NCI-H187 (cell line): ENCODE measurements around the gene SHOX.
"Not testable (repeated sequence)": the region's sequence is repeated elsewhere in the genome, so short reads cannot be mapped to it uniquely, and the experiment has no call there.

ENCODE experiments used
- DNase-seq, 2 experiments: peaks; one replicate each; lab custom pipeline; 2025; lab: John Stamatoyannopoulos, UW

Gene SHOX

DNA sequence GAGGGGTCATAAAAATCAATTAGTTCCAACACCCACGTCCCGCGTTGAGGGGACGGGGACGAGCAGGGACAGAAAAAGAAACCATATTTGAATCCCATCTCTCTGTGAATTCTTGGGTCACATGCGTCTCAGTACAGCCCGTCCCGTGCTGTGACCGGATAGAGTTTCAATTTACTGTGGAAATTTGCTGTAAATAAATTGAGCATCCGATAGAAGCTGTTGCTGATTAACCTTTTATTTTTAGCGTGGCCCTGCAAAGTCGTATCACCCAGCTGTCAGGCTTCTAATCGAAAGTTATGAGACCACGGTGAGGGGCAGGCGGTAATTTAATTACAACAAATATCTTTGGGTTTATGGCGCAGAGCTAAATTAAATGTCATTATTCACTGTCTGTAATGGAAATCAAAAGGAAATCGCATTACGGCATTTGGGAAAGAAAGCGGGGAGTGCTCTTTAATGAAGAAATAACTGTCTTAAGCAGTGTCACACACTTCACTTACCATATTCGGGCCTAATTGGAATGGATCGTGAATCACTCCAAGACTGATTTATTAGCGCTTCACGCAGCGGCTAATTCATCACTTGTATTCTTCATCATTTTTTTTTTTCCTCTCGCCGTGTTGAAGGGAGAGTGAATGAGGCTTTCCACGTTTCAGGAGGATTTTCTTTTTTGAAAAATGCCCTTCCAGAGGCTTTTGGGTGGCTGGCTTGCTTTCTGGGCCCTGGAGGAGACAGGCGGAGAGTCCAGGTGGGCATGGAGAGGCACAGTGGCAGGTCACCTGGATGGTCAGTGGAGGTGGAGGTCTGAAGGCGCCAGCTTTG, 7.3 kb downstream of the SHOX start:
- DNase-seq = no peak

DNA sequence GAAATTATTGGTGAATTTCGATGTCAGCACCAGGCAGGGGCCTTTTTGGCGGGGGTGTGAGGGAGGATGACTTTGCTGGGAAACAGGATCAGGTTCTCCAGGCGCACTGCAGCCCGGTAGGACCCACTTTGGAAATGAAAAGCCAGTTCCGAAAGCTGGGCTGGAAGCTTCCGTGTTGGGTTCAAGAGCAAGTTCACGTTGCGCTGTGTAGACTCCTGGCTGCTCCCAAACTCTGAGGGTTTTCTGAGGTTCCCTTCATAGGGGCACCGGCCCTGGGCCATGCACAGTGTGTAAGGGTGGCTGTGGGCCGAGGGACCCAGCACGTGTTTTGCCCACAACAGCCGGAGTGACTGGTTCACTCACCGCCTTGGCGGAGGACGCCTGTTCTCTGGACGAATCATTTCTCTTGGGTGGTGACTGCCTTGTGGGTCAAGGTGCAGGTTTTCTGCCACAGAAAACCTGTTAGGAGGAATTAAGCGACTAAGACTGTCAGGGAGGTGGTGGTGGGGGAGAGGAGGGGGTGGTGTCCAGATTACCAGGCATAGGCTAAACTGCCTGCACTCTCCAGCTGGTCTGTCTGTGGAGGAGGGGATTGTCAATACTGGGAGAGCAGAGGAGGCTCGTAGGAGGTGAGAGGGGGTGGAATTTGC, 8.0 kb downstream of the SHOX start:
- no peak for DNase-seq

DNA sequence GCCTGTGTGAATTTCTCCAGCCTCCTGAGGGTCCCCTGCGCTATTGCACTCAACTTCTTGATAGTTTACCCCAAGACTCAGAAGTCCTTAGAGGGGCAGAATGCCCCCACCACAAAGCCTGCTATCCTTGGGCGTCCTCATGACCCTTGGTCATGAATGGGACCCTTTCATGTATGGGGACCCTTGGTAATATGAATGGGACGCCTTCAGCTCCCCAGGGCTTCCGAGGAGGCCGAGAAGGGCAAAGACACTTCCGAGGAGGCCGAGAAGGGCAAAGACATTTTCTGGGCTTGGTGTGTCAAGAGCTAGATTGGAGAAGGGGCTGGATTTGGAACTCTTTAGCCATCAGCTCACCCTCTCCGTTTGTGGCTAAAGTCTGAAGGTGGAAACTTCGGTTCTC, 8.6 kb downstream of the SHOX start:
- no peak for DNase-seq

DNA sequence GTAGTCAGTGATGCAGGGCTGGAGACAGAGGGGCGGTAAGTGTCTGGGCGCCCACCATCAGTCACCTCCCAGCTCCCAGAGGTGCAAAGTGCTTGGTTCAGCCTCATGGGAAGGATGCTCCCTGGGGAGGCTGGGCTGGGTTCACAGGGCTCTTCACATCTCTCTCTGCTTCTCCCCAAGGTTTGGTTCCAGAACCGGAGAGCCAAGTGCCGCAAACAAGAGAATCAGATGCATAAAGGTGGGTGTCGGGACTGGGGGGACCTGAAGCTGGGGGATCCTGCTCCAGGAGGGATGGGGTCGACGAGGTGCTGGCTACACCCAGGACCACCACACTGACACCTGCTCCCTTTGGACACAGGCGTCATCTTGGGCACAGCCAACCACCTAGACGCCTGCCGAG, 10.1 kb downstream of the SHOX start:
- DNase-seq = no peak

DNA sequence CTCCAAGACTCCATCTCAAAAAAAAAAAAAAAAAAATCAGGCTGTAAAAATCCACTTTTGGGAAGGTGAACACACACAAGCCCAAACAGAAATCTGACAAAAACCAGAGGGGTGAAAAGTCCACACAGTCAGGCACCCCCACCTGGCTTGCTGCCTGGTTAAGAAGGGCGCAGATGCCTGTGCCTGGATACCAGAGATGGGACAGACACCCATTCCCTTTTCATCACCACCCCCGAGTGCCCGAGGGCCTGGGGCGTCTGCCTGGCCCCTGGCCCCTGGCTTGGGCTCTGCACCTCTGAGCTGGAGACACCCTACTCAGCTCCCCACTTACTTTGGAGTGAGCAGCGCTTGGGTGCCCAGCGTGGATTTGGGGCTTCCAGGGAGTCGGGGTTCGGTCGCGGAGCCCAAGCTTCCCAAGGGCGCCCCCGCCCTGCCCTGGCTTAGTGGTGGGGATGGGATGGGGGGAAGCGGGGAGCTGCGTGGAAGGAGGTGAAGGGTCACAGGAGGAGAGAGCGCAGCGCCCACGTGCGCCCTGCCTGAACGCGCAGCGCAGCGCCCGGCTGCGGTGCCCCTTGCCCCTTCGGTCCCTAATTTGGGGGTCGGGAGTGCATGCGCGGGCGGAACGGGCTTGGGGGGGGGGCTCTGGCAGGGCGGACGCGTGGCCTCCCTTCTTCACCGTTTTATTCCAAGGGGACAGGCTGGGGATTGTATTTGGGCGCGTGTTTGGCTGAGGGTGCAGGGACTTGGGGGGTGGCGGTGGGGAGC, 11.3 kb downstream of the SHOX start:
- no peak for DNase-seq

DNA sequence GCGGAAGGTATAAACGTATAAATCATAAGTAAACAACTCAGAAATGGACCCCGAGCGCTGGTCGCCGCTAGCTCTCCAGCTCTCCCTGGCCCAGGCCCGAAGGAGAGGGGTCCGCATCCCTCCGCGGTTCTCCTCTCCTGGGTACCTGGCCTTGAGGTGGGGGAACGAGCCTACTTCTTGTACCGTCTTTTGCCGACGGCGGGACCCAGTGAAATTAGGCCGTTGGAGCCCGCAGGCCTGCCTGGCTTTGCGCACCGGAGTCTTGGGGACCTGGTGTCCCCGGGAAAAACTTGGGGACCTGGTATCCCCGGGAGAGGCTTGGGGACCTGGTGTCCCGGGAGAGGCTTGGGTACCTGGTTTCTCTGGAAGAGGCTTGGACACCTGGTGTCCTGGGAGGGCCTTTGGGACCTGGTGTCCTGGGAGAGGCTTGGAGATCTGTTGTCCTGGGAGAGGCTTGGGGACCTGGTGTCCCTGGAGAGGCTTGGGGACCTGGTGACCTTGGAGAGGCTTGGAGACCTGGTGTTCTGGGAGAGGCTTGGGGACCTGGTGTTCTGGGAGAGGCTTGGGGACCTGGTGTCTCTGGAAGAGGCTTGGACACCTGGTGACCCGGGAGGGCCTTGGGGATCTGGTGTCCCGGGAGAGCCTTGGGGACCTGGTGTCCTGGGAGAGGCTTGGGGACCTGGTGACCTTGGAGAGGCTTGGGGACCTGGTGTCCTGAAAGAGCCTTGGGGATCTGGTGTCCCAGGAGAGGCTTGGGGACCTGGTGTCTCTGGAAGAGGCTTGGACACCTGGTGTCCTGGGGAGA, 12.0 kb downstream of the SHOX start:
- DNase-seq = no peak

DNA sequence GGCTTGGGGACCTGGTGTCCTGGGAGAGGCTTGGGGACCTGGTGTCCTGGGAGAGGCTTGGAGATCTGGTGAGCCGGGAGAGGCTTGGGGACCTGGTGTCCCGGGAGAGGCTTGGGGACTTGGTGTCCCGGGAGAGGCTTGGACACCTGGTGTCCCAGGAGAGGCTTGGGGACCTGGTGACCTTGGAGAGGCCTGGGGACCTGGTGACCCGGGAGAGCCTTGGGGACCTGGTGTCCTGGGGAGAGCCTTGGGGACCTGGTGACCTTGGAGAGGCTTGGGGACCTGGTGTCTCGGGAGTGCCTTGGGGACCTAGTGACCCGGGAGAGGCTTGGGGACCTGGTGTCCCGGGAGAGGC, 12.6 kb downstream of the SHOX start:
- no peak for DNase-seq

DNA sequence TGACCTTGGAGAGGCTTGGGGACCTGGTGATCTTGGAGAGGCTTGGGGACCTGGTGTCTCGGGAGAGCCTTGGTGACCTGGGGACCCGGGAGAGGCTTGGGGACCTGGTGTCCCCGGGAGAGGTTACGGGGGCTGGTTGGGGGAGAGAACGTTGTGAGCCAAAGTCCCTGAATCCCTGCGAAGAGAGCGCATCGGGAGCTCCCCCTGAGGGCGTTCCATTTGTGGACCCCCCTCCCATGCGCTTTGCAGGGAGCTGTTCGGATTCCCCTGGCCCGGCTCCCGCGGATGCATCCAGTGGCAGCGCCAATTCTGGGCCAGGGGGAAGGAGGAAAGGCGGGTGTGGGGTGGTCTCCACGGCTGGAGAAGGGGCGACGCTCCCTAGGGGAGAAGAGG, 13.3 kb downstream of the SHOX start:
- no peak for DNase-seq

DNA sequence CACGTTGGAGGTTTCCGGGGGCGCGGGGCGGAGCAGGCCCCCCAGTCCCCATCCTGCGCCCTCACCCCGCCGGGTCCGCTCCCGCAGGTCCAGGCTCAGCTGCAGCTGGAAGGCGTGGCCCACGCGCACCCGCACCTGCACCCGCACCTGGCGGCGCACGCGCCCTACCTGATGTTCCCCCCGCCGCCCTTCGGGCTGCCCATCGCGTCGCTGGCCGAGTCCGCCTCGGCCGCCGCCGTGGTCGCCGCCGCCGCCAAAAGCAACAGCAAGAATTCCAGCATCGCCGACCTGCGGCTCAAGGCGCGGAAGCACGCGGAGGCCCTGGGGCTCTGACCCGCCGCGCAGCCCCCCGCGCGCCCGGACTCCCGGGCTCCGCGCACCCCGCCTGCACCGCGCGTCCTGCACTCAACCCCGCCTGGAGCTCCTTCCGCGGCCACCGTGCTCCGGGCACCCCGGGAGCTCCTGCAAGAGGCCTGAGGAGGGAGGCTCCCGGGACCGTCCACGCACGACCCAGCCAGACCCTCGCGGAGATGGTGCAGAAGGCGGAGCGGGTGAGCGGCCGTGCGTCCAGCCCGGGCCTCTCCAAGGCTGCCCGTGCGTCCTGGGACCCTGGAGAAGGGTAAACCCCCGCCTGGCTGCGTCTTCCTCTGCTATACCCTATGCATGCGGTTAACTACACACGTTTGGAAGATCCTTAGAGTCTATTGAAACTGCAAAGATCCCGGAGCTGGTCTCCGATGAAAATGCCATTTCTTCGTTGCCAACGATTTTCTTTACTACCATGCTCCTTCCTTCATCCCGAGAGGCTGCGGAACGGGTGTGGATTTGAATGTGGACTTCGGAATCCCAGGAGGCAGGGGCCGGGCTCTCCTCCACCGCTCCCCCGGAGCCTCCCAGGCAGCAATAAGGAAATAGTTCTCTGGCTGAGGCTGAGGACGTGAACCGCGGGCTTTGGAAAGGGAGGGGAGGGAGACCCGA, 14.0 kb downstream of the SHOX start:
- no peak for DNase-seq

DNA sequence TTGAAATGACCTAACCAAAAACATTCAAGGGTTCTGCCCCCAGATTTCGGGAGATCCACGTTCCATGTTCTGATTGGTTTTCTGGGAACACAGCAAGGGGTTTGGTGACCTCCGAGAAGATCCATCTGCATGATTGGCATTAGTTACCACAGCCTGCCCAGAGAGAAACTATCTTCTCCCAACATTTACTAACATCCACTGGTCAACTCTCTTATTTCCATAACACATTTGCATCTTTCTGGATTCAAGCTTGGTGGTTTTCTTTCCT, 15.6 kb downstream of the SHOX start:
- no peak for DNase-seq

DNA sequence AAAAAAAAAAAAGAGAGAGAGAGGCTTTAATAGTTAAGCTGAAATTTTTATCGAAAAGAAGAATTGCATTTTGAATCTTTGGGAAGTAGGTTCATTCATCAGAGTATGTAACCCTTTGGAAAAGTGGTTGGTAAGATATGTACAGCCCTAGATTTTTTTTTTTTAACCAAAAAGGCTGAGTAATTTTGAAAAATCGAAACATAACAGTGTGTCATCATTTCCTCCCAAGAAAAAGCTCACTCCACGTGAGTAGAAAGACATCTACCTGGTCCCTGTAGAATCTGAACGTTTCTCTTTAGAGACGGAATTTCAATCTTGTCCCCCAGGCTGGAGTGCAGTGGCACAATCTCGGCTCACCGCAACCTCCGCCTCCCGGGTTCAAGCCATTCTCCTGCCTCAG, 16.2 kb downstream of the SHOX start:
- DNase-seq = no peak

DNA sequence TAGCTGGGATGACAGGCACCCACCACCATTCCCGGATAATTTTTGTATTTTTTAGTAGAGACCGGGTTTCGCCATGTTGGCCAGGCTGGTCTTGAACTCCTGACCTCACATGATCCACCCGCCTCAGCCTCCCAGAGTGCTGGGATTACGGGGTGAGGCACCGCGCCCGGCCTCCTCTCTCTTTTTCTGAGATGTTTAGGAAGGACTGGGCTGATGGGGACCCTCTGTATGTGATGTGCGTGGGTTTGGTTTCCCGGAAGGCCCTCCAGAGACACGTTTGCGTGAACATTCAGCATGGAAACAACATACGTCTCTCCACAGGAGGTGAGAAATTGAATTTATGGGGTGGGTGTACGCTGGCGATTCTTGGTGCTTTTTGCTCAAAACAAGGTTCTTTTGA, 18.6 kb downstream of the SHOX start:
- DNase-seq = no peak

DNA sequence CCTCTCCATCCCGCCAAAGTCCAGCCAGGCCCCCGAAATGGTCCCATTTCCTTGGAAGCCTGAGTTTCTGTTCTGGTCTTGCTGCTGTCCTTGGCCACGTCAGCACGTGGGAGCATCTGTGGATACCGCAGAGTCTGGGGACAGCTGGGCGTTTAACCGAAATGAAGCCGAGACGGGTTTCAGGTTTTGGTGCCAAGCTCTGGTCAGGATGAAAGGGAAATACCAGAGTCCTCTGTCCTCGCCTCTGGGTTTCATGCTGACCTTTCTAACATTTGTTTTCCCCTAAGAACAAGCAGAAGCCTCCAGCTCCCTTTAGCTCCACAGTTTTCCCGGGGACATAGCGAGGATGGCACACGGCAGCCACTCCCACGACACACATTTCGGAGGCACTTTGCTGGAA, 19.7 kb downstream of the SHOX start:
- DNase-seq = no peak

DNA sequence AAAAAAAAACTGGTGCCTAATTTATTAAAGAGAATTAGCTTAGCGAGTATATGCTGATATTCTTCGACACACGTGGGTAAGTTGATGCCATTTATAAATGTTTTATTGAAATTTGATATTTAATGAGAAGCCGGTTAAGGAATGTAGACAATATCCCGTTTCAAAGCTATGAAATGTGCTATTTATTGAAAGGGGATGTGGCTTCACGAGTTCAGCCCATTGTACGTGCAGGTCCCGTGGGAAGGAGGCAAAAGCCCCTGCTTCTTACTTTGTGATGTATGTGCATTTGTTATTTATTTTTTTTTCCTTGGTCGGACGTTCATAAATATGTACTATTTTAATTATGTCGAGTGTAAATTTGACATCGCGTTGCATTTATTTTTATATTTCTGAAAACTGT, 20.2 kb downstream of the SHOX start:
- no peak for DNase-seq

DNA sequence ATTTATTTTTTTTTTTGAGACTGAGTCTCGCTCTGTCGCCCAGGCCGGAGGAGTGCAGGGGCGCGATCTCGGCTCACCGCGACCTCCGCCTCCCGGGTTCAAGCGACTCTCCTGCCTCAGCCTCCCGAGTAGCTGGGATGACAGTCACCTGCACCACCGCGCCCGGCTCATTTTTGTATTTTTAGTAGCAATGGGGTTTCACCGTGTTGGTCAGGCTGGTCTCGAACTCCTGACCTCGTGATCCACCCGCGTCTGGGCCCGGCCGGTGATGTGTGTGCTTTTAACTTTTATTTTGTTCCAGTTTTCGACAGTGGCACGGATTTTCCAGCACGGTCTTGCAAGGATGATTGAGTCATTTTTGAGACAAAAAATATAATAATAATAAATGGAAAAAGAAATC, 21.3 kb downstream of the SHOX start:
- DNase-seq = not testable (repeated sequence)

DNA sequence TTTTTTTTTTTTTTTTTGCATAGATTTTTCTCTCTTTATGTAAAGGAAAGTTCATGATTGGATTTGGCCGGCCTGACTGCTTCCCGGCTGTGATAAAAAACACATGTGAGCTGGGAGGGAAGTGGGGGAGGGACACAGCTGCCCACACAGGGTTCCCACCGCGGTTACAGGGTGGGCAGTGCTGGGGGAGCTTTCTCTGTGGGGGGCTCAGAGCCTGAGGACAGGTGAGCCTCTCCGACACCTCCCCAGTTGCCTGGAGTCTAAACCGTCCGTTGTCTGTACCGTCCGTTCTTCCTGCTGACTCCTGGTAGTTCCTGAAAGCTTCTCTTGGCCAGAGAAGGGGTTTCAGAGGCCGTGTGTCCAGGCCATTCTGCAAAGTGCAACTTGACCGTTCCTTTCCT, 21.8 kb downstream of the SHOX start:
- no peak for DNase-seq

DNA sequence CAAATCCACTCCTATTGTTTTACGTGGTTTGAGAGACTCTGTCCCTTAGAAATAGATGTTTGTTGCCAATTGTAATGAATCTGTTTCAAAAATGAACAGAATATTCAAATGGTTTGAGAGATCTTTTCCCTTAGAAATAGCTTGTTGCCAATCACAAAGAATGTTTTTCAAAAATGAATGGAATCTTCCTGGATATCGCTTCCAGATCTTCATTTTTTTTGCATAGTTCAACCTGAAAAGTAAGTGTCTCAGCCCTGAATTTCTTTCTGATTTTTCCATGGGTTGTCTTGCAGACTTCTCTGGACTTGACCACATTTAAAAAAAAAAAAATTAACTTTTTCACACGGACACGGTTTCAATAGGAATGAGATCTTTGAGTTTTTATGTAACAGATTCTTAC, 22.7 kb downstream of the SHOX start:
- no peak for DNase-seq

DNA sequence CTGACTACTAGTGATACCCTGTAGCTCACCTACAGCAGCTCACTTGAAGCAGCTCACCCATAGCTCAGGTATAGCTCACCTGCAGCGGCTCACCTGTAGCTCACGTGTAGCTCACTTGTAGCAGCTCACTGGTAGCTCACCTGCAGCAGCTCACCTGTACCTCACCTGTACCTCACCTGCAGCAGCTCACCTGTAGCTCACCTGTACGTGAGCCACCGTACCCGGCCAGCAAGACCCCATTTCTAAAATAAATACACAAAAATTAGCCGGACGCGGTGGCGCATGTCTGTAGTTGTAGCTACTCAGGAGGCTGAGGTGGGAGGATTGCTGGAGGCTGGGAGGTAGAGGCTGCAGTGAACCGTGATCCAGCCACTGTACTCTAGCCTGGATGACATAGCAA, 30.6 kb downstream of the SHOX start:
- DNase-seq = no peak

DNA sequence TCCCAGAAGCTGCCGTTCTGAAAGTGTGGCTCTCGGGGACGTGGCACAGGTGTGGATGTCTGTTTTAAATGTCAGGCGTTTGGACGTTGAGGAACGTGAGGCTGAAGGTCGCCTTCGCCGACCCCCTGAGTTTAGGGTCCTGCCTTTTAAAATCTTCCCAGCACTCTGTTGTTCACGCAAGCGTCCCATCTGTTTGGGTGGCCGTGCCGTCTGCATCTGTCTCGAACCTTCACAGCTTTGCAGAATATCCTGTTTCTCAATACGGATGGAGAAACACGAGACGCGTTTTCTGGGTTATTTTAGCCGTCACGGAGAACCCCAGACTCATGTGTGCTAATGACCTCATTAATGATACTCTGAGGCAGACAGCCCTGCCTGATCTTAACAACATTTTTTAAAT, 31.5 kb downstream of the SHOX start:
- DNase-seq = no peak

DNA sequence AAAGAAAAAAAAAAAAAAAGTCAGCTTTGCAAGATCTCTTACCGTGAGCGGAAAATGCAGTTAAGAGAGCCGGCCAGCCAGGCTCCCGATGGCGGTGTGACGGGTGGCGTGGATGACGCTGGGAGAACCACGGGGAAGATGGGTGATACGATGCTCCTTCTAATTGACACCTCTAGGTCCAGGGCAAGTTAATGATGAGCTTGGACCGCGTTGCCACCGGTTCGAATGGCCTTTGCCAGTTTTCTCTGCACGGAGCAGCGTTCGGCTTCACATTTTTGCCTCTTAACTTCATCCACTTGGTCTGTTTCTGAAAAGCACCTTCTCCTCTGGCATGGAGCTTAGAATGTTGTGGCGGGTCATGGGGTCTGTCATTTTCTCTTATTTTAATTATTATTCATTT, 33.2 kb downstream of the SHOX start:
- no peak for DNase-seq
